Gastroesophageal sphincter (tissue), 3 donors: ENCODE results near the gene KLHDC4.

Source experiments
- EP300 ChIP-seq: sonication (generic); formaldehyde crosslinking; IDR thresholded peaks from one replicate; pipeline ENCODE4 v1.6.1; 2017; ENCODE audit warnings: antibody characterized with exemption, mild to moderate bottlenecking
- POLR2A ChIP-seq, 2 donors: fragments of 450-650 bp; IDR thresholded peaks; one replicate each; pipeline ENCODE4 v1.6.1; 2017; ENCODE audit warnings: antibody characterized with exemption in 2 of 2, mild to moderate bottlenecking in 2 of 2, moderate library complexity in 1 of 2
- POLR2AphosphoS5 ChIP-seq: sonication (generic); formaldehyde crosslinking; IDR thresholded peaks from one replicate; pipeline ENCODE4 v1.6.1; 2017; ENCODE audit warnings: antibody characterized with exemption
- TF ChIP-seq, protein P1 (sequence below), 4 experiments: fragments of 200-600 bp in 2 of 4; fragments of 450-650 bp in 2 of 4; sonication (generic) in 1 of 4; IDR thresholded peaks; one replicate each; pipeline ENCODE4 v1.5.1; 2017 to 2019; ENCODE audit warnings: antibody characterized with exemption in 4 of 4, mild to moderate bottlenecking in 2 of 4, moderate library complexity in 2 of 4

DNA sequence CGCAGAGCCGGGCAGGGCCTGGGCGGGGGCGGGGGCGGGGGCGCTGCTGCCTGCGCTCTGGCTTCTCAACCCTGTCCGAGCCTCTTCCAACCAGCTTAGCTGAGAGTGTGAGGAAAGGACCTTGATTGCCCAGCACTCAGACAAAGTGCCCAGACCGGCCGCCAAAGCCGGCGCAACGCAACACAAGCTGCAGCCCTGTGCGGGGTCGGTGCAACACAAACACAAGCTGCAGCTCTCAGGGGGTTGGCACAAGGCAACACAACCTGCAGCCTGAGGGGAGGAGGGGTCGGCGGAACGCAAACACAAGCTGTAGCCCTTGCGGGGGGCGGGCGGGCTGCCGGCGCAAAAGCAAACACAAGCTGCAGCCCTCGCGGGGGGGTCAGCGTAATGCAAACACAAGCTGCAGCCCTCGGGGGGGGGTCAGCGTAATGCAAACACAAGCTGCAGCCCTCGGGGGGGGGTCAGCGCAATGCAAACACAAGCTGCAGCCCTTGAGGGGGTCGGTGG is 60.0 kb downstream of the KLHDC4 start:
- TF ChIP-seq, protein P1, sequence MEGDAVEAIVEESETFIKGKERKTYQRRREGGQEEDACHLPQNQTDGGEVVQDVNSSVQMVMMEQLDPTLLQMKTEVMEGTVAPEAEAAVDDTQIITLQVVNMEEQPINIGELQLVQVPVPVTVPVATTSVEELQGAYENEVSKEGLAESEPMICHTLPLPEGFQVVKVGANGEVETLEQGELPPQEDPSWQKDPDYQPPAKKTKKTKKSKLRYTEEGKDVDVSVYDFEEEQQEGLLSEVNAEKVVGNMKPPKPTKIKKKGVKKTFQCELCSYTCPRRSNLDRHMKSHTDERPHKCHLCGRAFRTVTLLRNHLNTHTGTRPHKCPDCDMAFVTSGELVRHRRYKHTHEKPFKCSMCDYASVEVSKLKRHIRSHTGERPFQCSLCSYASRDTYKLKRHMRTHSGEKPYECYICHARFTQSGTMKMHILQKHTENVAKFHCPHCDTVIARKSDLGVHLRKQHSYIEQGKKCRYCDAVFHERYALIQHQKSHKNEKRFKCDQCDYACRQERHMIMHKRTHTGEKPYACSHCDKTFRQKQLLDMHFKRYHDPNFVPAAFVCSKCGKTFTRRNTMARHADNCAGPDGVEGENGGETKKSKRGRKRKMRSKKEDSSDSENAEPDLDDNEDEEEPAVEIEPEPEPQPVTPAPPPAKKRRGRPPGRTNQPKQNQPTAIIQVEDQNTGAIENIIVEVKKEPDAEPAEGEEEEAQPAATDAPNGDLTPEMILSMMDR (IDR thresholded peaks at IDR 0.05) = no peak
- TF ChIP-seq EP300 = no peak
- no peak for TF ChIP-seq POLR2AphosphoS5
- TF ChIP-seq POLR2A (IDR thresholded peaks at IDR 0.05) = no peak
